K562 (cell line): ENCODE data around the gene ASAH2. TPM values are rescaled to one million over a fixed set of nuclear protein-coding genes. Genes with fewer than 3 reads are reported as not detected.

Experiments
- ATAC-seq: fragments of 200-7000 bp; cut with Tn5 transposase; 3 replicates; pipeline ENCODE4 v1.9.1; 2020; ENCODE audit warnings: moderate library complexity
- BruUV-seq: library from RNA; stranded (reverse); fragments of 400-500 nt; replicated peaks from 2 replicates; lab custom pipeline; 2021; lab: Mats Ljungman, UMichigan
- CTCF ChIA-PET: fragments of 300-600 bp; formaldehyde crosslinking; extraction: SDS; loops from one replicate; lab custom pipeline; 2021; ENCODE audit warnings: low intra/inter-chr PET ratio; lab: Yijun Ruan, JAX
- POLR2A ChIA-PET: fragments of 300-600, 350-650 bp; sonication (Branson Sonifier 250); formaldehyde crosslinking; extraction: SDS; loops from one replicate; lab custom pipeline; 2021; ENCODE audit warnings: antibody characterized with exemption, inconsistent platforms; lab: Yijun Ruan, JAX
- DNase-seq, 4 experiments: peaks; one replicate each; pipeline versions ENCODE4 v3.0.0 to v3.0.0-alpha.2; 2011 to 2018; ENCODE audit warnings: low spot score in 3 of 4, mixed read lengths in 3 of 4; ENCODE audit errors: extremely low read depth in 1 of 4
- FAIRE-seq: peaks from 2 replicates; lab custom pipeline; 2011; peaks lifted over from hg19 to GRCh38; lab: Jason Lieb, UNC
- H2AFZ ChIP-seq: 2 replicates; pipeline ENCODE4 v1.6.0; 2011; ENCODE audit warnings: low read depth, low read length, control low read depth, inconsistent platforms
- H3K27ac ChIP-seq: fragments of 200-600 bp; 3 replicates; pipeline ENCODE4 v1.8.0; 2011; ENCODE audit warnings: low read depth, mild to moderate bottlenecking, control low read depth, inconsistent platforms, low read length, moderate library complexity, mixed read lengths; ENCODE audit errors: extremely low read depth
- H3K27me3 ChIP-seq, 2 experiments: fragments of 300-600 bp in 1 of 2; 2 replicates in 1 of 2; 3 replicates in 1 of 2; pipeline versions ENCODE4 v1.6.0 to v1.8.0; 2011; ENCODE audit warnings: inconsistent platforms in 2 of 2, low read length in 2 of 2, mild to moderate bottlenecking in 1 of 2, mixed read lengths in 1 of 2, moderate library complexity in 1 of 2; ENCODE audit not compliant: control insufficient read depth in 2 of 2, insufficient read depth in 2 of 2
- H3K36me3 ChIP-seq: fragments of 300-600 bp; 3 replicates; pipeline ENCODE4 v1.8.0; 2011; ENCODE audit warnings: mild to moderate bottlenecking, low read length, inconsistent platforms; ENCODE audit not compliant: control insufficient read depth, insufficient read depth
- H3K4me1 ChIP-seq, 2 experiments: fragments of 200-600 bp in 1 of 2; replicated peaks in 1 of 2; 2 replicates in 1 of 2; 3 replicates in 1 of 2; pipeline versions ENCODE4 v1.5.1 to v1.8.0; 2011; ENCODE audit warnings: inconsistent platforms in 2 of 2, low read length in 2 of 2, mild to moderate bottlenecking in 1 of 2, mixed read lengths in 1 of 2, moderate library complexity in 1 of 2; ENCODE audit not compliant: control insufficient read depth in 2 of 2, insufficient read depth in 2 of 2
- H3K4me2 ChIP-seq: 2 replicates; pipeline ENCODE4 v1.6.1; 2011; ENCODE audit warnings: low read length, control low read depth, inconsistent platforms, mixed read lengths; ENCODE audit not compliant: insufficient read depth
- H3K4me3 ChIP-seq: fragments of 200-600 bp; sonication (generic), shearing (Covaris generic); 2 replicates; pipeline ENCODE4 v1.5.1; 2016; ENCODE audit warnings: control low read depth, inconsistent platforms
- H3K79me2 ChIP-seq: fragments of 200-600 bp; 3 replicates; pipeline ENCODE4 v1.8.0; 2011; ENCODE audit warnings: low read length, inconsistent platforms; ENCODE audit not compliant: control insufficient read depth, insufficient read depth
- H3K9ac ChIP-seq, 2 experiments: 2 replicates each; pipeline versions ENCODE4 v1.6.0 to v1.6.1; 2011; ENCODE audit warnings: low read depth in 2 of 2, low read length in 2 of 2, control low read depth in 1 of 2, inconsistent platforms in 1 of 2, mild to moderate bottlenecking in 1 of 2, mixed read lengths in 1 of 2; ENCODE audit not compliant: insufficient read depth in 1 of 2
- H3K9me1 ChIP-seq: one replicate; pipeline ENCODE4 v1.6.0; 2011; ENCODE audit warnings: inconsistent platforms, mild to moderate bottlenecking, low read length, moderate library complexity; ENCODE audit not compliant: control insufficient read depth, insufficient read depth
- H3K9me3 ChIP-seq: replicated peaks from 2 replicates; pipeline ENCODE4 v1.5.1; 2011; ENCODE audit warnings: low read depth, low read length, inconsistent platforms; ENCODE audit not compliant: control insufficient read depth, insufficient read depth
- H4K20me1 ChIP-seq: replicated peaks from 2 replicates; pipeline ENCODE4 v1.6.1; 2011; ENCODE audit warnings: low read length, inconsistent platforms, mixed read lengths; ENCODE audit not compliant: control insufficient read depth, insufficient read depth
- ARID1B ChIP-seq: fragments of 450-650 bp; IDR thresholded peaks from 2 replicates; pipeline ENCODE4 v1.6.1; 2016; ENCODE audit warnings: antibody characterized with exemption, mild to moderate bottlenecking, inconsistent platforms
- CEBPG ChIP-seq, 3 experiments: fragments of 200-800 bp in 1 of 3; sonication (Bioruptor generic) in 1 of 3; sonication (generic) in 1 of 3; formaldehyde crosslinking in 1 of 3; IDR thresholded peaks in 2 of 3; conservative IDR thresholded peaks in 1 of 3; 2 replicates each; pipeline versions ENCODE4 v1.6.1 to v1.8.0; 2016 to 2022; ENCODE audit warnings: missing compliant biosample characterization in 2 of 3, missing genetic modification characterization in 2 of 3, mild to moderate bottlenecking in 1 of 3, missing genetic modification reagents in 1 of 3
- CREBBP ChIP-seq: IDR thresholded peaks from one replicate; pipeline ENCODE4 v1.6.1; 2012; ENCODE audit warnings: low read depth, mild to moderate bottlenecking, control low read depth, inconsistent platforms, low read length
- FOXK2 ChIP-seq, 2 experiments: fragments of 450-650 bp; IDR thresholded peaks in 1 of 2; conservative IDR thresholded peaks in 1 of 2; 2 replicates each; pipeline ENCODE4 v1.6.1; 2016; ENCODE audit warnings: low read depth in 2 of 2, mild to moderate bottlenecking in 1 of 2
- HNRNPK ChIP-seq: fragments of 200-400 bp; formaldehyde crosslinking; IDR thresholded peaks from one replicate; pipeline ENCODE4 v1.6.1; 2018; ENCODE audit warnings: mild to moderate bottlenecking, low read depth, low read length; ENCODE audit not compliant: poor library complexity, severe bottlenecking
- MCM3 ChIP-seq: fragments of 450-650 bp; IDR thresholded peaks from 2 replicates; pipeline ENCODE4 v1.6.1; 2016
- MCM5 ChIP-seq: fragments of 450-650 bp; IDR thresholded peaks from 2 replicates; pipeline ENCODE4 v1.6.1; 2016; ENCODE audit warnings: low read depth
- MTA1 ChIP-seq: fragments of 450-650 bp; IDR thresholded peaks from 2 replicates; pipeline ENCODE4 v1.6.1; 2017; ENCODE audit warnings: borderline replicate concordance
- PTRF ChIP-seq: fragments of 450-650 bp; IDR thresholded peaks from 2 replicates; pipeline ENCODE4 v1.6.1; 2016; ENCODE audit warnings: mild to moderate bottlenecking, missing genetic modification characterization, missing compliant biosample characterization
- RAD51 ChIP-seq: fragments of 450-650 bp; IDR thresholded peaks from 2 replicates; pipeline ENCODE4 v1.7.1; 2016; ENCODE audit warnings: low read depth, mild to moderate bottlenecking, borderline replicate concordance
- RBM22 ChIP-seq: fragments of 200-400 bp; formaldehyde crosslinking; IDR thresholded peaks from 2 replicates; pipeline ENCODE4 v1.6.1; 2018; ENCODE audit warnings: low read length, low read depth; ENCODE audit not compliant: poor library complexity, severe bottlenecking
- RFX1 ChIP-seq: fragments of 450-650 bp; IDR thresholded peaks from 2 replicates; pipeline ENCODE4 v1.6.1; 2016; ENCODE audit warnings: mild to moderate bottlenecking, moderate library complexity
- RFX5 ChIP-seq: IDR thresholded peaks from 2 replicates; pipeline ENCODE4 v1.6.1; 2011; ENCODE audit warnings: low read depth, mild to moderate bottlenecking, improper control_type of control experiment, low read length
- SPI1 ChIP-seq: IDR thresholded peaks from 2 replicates; pipeline ENCODE4 v1.6.1; 2011; ENCODE audit warnings: low read depth, low read length, control low read depth, borderline replicate concordance
- TAF15 ChIP-seq: fragments of 200-400 bp; formaldehyde crosslinking; IDR thresholded peaks from 2 replicates; pipeline ENCODE4 v1.6.1; 2017; ENCODE audit warnings: mild to moderate bottlenecking, low read depth, low read length, moderate library complexity
- TARDBP ChIP-seq: fragments of 450-650 bp; IDR thresholded peaks from 2 replicates; pipeline ENCODE4 v1.6.1; 2016
- TBP ChIP-seq: optimal IDR thresholded peaks from 2 replicates; pipeline ENCODE3; 2011; ENCODE audit warnings: low read depth, low read length, improper control_type of control experiment
- THRB ChIP-seq: fragments of 450-650 bp; formaldehyde crosslinking; conservative IDR thresholded peaks from 2 replicates; pipeline ENCODE4 v1.4.0; 2022; ENCODE audit warnings: mild to moderate bottlenecking, missing genetic modification characterization
- ZNF146 ChIP-seq: IDR thresholded peaks from one replicate; pipeline ENCODE4 v1.6.1; 2018; ENCODE audit warnings: missing compliant biosample characterization; ENCODE audit not compliant: unreplicated experiment
- ZNF347 ChIP-seq: fragments of 450-650 bp; formaldehyde crosslinking; IDR thresholded peaks from 2 replicates; pipeline ENCODE4 v1.4.0; 2020; ENCODE audit warnings: low read depth, mild to moderate bottlenecking, moderate library complexity
- ZNF695 ChIP-seq: fragments of 450-650 bp; formaldehyde crosslinking; IDR thresholded peaks from 2 replicates; pipeline ENCODE4 v1.4.0; 2020; ENCODE audit warnings: mild to moderate bottlenecking, moderate library complexity
- ZNF76 ChIP-seq: fragments of 250-450 bp; sonication (Bioruptor Pico); IDR thresholded peaks from 2 replicates; pipeline ENCODE4 v1.4.0; 2020; ENCODE audit warnings: mild to moderate bottlenecking, moderate library complexity, borderline replicate concordance
- ZNF830 ChIP-seq: fragments of 250-450 bp; sonication (Bioruptor Pico); IDR thresholded peaks from 2 replicates; pipeline ENCODE4 v1.5.0; 2021; ENCODE audit warnings: mild to moderate bottlenecking
- WGBS: fragments of 100-300 bp; shearing (Covaris generic); methylation state at CpG from one replicate; pipeline ENCODE4 v1.1.6; 2016; ENCODE audit warnings: low coverage, mixed read lengths; ENCODE audit not compliant: insufficient coverage; ENCODE audit errors: missing lambda C conversion rate; 5-methylcytosine and 5-hydroxymethylcytosine counted together
- in situ Hi-C: fragments of 300-500 bp; cut with MboI; formaldehyde crosslinking; loops from 4 replicates; pipeline ENCODE4 v1.15.0; 2018; ENCODE audit warnings: inconsistent platforms, mixed read lengths
- intact Hi-C: fragments of 100-400 bp; cut with micrococcal nuclease; formaldehyde crosslinking; loops from 2 replicates; pipeline ENCODE4 v1.14.2; 2022
- polyA plus RNA-seq, 8 experiments: library from polyadenylated mRNA; depleted of rRNA in 4 of 8; stranded (reverse) in 5 of 8; unstranded in 3 of 8; fragments of >200 nt; fragmentation: Nextera tagmentation in 2 of 8; fragmentation: Illumina TruSeq in 1 of 8; extraction: Ambion mirVana in 2 of 8; extraction: Trizol in 1 of 8; gene quantifications; 2 replicates each; pipeline versions ENCODE4 v1.2.1 to v1.2.3, GENCODE V29; 2011 to 2014; ENCODE audit warnings: inconsistent platforms in 1 of 8, missing spikeins in 1 of 8
- total RNA-seq, 7 experiments: library from RNA; depleted of rRNA in 6 of 7; stranded (reverse); fragments of >200 nt in 6 of 7; fragmentation: Illumina TruSeq in 2 of 7; extraction: Trizol in 2 of 7; gene quantifications; 2 replicates each; pipeline versions ENCODE4 v1.2.1 to v1.2.3, GENCODE V29; 2011 to 2021; ENCODE audit warnings: low replicate concordance in 1 of 7

ASAH2 gene
- total and polyA plus RNA-seq, 9 of the 15 experiments (the other 6 are each of a cell fraction or from before 2014, with no cell fraction given), result 2.5 to 12.0 (median 8.5) TPM

- TF ChIP-seq THRB (CRISPR knock-in tag) (0 out of 2 replicates have a peak, but pooled peaks have one; percentile 60), SPI1 (no peak), TARDBP (no peak), ZNF76 (CRISPR knock-in tag) (no peak), TAF15 (no peak), ARID1B (no peak), MCM3 (peak; percentile 61; the same call in 1 of the 2 replicates)
These were observed 22.6 kb downstream of the ASAH2 start (continued) for GRCh38 chr10:50228672-50229071.

- Histone ChIP-seq H2AFZ (no peak overlapping the region; the same call in 1 of the 2 replicates), H3K27me3 (no peaks in the 10 kb centered on the region), H3K36me3 (no peaks in the 10 kb centered on the region), H3K79me2 (no peaks in the 10 kb centered on the region), H3K27ac (no peak overlapping the region), H3K9me3 (no peaks in the 10 kb centered on the region), H3K4me3 (no peak overlapping the region), H4K20me1 (no peaks in the 10 kb centered on the region), H3K9ac (no peak overlapping the region), H3K4me1 (no peaks in the 10 kb centered on the region; a peak in 1 of 5 replicates), H3K4me2 (no peak overlapping the region), H3K9me1 (no peaks in the 10 kb centered on the region)
- in situ Hi-C loops, result loop anchor here (25.0 kb wide), 1 partner anchor 639 kb away; no protein-coding TSS in a partner anchor
- intact Hi-C loops, result no loop called here
- ChIA-PET CTCF (no interaction called here), POLR2A (interaction anchor here (1.0 kb wide), 1 partner anchor 15 kb away, joined by 5 read pairs; no protein-coding TSS in a partner anchor)
- no peak for DNase-seq
- FAIRE-seq, result no peak
- 57% methylated on average over 1 of the region's 1 CpG for WGBS
- BruUV-seq, result no TSS peak
- no peak for ATAC-seq
- TF ChIP-seq ZNF695, result no peak
- TF ChIP-seq ZNF146 (CRISPR knock-in tag), result no peak
- TF ChIP-seq RFX5, result no peak
- no peak for TF ChIP-seq ZNF830 (CRISPR knock-in tag)
- TF ChIP-seq ZNF347, result no peak
- TF ChIP-seq MTA1, result no peak
- TF ChIP-seq TBP, result no peak
- no peak for TF ChIP-seq PTRF (tag)
- TF ChIP-seq CEBPG (CRISPR knock-in tag; IDR thresholded peaks at IDR 0.05), result no peak
- no peak for TF ChIP-seq CEBPG (tag; conservative IDR thresholded peaks at IDR 0.05 in 1 of 2, IDR thresholded peaks at IDR 0.05 in 1 of 2)
- no peak for TF ChIP-seq FOXK2 (conservative IDR thresholded peaks at IDR 0.05 in 1 of 2, IDR thresholded peaks at IDR 0.05 in 1 of 2; ENCODE audit: low read depth in 2 of 2)
- no peak for TF ChIP-seq CREBBP
- TF ChIP-seq RBM22, result no peak
- TF ChIP-seq MCM5, result no peak
- no peak for TF ChIP-seq HNRNPK
- no peak for TF ChIP-seq RFX1
- no peak for TF ChIP-seq RAD51
These were observed 24.7 kb downstream of the ASAH2 start for GRCh38 chr10:50226610-50227009.
